ENCODE measurements around the gene BRINP2.

DNA sequence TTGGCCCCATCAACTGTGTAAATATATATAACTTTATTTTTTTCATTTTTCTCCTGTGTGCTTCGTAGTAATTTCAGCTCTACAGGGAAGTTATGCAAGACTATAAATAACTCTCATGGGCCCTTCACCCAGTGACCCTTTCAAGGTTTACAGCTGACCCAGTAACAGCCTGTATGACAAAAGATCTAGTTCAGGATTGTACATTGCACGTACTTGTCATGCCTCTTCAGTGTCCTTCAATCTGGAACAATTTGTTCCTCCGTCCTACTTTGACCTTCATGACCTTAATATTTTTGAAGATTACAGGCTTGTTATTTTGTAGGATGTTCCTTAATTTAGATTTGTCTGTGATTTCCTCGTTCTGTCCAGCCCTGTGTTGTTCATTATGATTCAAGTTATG lies 40.5 kb downstream of the BRINP2 start:
- no peak for TF ChIP-seq CTCF (IDR thresholded peaks at IDR 0.05)
- no peak for TF ChIP-seq POLR2A (IDR thresholded peaks at IDR 0.05)
